Measurements from ENCODE around the gene SLC28A1. TPM values are rescaled to one million over a fixed set of nuclear protein-coding genes. Genes with fewer than 3 reads are reported as not detected.
A peak's percentile ranks its signal among the peaks of the same experiment; 100 is the strongest.

The SLC28A1 gene
- polyA plus RNA-seq, 1 of the 3 experiments (the other 2 are of a cell fraction), result not detected

DNA sequence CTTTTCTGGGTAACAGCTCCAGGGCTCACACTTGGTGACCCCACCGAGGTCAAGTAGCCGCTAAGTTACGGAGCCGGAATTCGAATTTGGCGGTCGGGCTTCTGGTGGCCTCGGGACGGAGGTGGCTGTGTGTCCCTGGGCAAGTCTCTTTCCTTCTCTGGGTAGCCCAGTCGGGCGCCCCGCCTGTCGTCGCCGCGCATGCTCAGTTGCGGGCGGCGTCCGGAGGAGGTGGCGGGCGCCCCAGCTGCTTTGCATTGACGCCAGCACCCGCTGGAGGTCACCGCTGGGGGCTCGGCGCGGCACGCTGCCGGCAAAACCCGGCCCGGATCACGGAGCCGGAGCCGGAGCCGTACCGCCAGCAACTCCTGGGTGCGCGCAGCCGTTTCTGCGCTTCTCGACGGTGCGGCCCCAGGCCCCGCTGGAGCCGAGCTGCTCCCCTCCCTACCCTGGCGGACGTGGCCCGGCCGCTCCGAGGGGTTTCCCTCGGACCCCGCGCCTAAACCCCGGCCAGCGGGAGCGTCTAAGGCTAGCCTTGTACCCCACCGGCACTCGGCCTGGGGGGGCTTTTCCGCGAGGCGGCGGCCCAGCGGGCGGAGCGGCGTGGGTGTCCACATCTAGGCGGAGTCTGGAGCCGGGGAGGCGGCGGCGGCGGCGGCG, 96.7 kb downstream of the SLC28A1 start:
- Histone ChIP-seq H3F3A (replicated peaks; ENCODE audit: insufficient read depth) (no peaks in the 10 kb centered on the region), H3K79me2 (ENCODE audit: insufficient read depth) (peaks cover 40% of the 10 kb centered on the region), H3K4me2 (peak overlapping the region; percentile 82), H3K36me3 (replicated peaks in 1 of 2; ENCODE audit: control insufficient read depth in 1 of 2, insufficient read depth in 2 of 2, low read length in 1 of 2) (no peaks in the 10 kb centered on the region), H3K4me3 (ENCODE audit: low read depth in 2 of 2, low read length in 1 of 2) (peak overlapping the region; percentile 87 to 88), H3K9ac (peak overlapping the region; percentile 80), H4K20me1 (ENCODE audit: insufficient read depth) (peaks cover 20% of the 10 kb centered on the region; the same call in 1 of the 2 replicates), H3K27me3 (ENCODE audit: insufficient read depth) (no peaks in the 10 kb centered on the region), H3K4me1 (ENCODE audit: control insufficient read depth in 1 of 2, insufficient read depth in 2 of 2, low read depth in 1 of 2, low read length in 1 of 2) (peaks cover 0 to 7% of the 10 kb centered on the region in 2 experiments; a peak in 3 of 4 replicates), H3K27ac (ENCODE audit: low read depth in 2 of 2, low read length in 1 of 2) (peak overlapping the region; percentile 88 to 89), H2AFZ (ENCODE audit: low read depth) (peak overlapping the region; percentile 91; the same call in 1 of the 2 replicates), H3K9me2 (no peaks in the 10 kb centered on the region), H3K9me3 (no peaks in the 10 kb centered on the region)
- CTCF ChIA-PET, result interaction anchor here (0.8 to 3.5 kb wide), 11 partner anchors 11 to 394 kb away, joined by 3 to 19 read pairs (median 4); no protein-coding TSS in a partner anchor
- POLR2A ChIA-PET, result interaction anchor here (1.0 to 1.4 kb wide), 3 partner anchors 26 to 410 kb away, joined by 3 to 4 read pairs (median 3); no protein-coding TSS in a partner anchor
- WGBS (ENCODE audit: low lambda C conversion rate), result 1% methylated on average over 14 of the region's 75 CpGs
- peak; percentile 100 for DNase-seq
- TF ChIP-seq EZH2phosphoT487 (IDR thresholded peaks at IDR 0.05; ENCODE audit: borderline replicate concordance, low read depth), result no peak
- TF ChIP-seq, protein P1, sequence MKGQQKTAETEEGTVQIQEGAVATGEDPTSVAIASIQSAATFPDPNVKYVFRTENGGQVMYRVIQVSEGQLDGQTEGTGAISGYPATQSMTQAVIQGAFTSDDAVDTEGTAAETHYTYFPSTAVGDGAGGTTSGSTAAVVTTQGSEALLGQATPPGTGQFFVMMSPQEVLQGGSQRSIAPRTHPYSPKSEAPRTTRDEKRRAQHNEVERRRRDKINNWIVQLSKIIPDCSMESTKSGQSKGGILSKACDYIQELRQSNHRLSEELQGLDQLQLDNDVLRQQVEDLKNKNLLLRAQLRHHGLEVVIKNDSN (IDR thresholded peaks at IDR 0.05; ENCODE audit: borderline replicate concordance, low read depth), result 0 out of 2 replicates have a peak, but pooled peaks have one; percentile 28
- peak; percentile 59 to 64; a peak in 3 of 4 replicates for TF ChIP-seq EP300 (IDR thresholded peaks at IDR 0.05; ENCODE audit: borderline replicate concordance in 1 of 2, low read depth in 1 of 2, low read length in 1 of 2)
- no peak for TF ChIP-seq RAD21 (IDR thresholded peaks at IDR 0.05; ENCODE audit: low read length)
- TF ChIP-seq NRF1 (IDR thresholded peaks at IDR 0.05; ENCODE audit: low read depth, low read length), result peak; percentile 79
- TF ChIP-seq RCOR1 (IDR thresholded peaks at IDR 0.05; ENCODE audit: low read length), result peak; percentile 54; the same call in 1 of the 2 replicates
- TF ChIP-seq RXRA (IDR thresholded peaks at IDR 0.05; ENCODE audit: borderline replicate concordance, low read depth), result peak; percentile 36; the same call in 1 of the 2 replicates
- peak; percentile 64; the same call in 1 of the 2 replicates for TF ChIP-seq RFX5 (IDR thresholded peaks at IDR 0.05; ENCODE audit: low read length)
- TF ChIP-seq ELF1 (IDR thresholded peaks at IDR 0.05), result no peak
- TF ChIP-seq, protein P2, sequence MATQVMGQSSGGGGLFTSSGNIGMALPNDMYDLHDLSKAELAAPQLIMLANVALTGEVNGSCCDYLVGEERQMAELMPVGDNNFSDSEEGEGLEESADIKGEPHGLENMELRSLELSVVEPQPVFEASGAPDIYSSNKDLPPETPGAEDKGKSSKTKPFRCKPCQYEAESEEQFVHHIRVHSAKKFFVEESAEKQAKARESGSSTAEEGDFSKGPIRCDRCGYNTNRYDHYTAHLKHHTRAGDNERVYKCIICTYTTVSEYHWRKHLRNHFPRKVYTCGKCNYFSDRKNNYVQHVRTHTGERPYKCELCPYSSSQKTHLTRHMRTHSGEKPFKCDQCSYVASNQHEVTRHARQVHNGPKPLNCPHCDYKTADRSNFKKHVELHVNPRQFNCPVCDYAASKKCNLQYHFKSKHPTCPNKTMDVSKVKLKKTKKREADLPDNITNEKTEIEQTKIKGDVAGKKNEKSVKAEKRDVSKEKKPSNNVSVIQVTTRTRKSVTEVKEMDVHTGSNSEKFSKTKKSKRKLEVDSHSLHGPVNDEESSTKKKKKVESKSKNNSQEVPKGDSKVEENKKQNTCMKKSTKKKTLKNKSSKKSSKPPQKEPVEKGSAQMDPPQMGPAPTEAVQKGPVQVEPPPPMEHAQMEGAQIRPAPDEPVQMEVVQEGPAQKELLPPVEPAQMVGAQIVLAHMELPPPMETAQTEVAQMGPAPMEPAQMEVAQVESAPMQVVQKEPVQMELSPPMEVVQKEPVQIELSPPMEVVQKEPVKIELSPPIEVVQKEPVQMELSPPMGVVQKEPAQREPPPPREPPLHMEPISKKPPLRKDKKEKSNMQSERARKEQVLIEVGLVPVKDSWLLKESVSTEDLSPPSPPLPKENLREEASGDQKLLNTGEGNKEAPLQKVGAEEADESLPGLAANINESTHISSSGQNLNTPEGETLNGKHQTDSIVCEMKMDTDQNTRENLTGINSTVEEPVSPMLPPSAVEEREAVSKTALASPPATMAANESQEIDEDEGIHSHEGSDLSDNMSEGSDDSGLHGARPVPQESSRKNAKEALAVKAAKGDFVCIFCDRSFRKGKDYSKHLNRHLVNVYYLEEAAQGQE (IDR thresholded peaks at IDR 0.05; ENCODE audit: low read depth, low read length), result peak; percentile 49; the same call in 1 of the 2 replicates
- TF ChIP-seq GABPA (IDR thresholded peaks at IDR 0.05; ENCODE audit: low read depth), result no peak
- no peak for TF ChIP-seq MEF2A (IDR thresholded peaks at IDR 0.05; ENCODE audit: borderline replicate concordance, low read depth)
- TF ChIP-seq SIN3A (IDR thresholded peaks at IDR 0.05; ENCODE audit: borderline replicate concordance, low read depth, low read length), result no peak
- TF ChIP-seq, protein P3, sequence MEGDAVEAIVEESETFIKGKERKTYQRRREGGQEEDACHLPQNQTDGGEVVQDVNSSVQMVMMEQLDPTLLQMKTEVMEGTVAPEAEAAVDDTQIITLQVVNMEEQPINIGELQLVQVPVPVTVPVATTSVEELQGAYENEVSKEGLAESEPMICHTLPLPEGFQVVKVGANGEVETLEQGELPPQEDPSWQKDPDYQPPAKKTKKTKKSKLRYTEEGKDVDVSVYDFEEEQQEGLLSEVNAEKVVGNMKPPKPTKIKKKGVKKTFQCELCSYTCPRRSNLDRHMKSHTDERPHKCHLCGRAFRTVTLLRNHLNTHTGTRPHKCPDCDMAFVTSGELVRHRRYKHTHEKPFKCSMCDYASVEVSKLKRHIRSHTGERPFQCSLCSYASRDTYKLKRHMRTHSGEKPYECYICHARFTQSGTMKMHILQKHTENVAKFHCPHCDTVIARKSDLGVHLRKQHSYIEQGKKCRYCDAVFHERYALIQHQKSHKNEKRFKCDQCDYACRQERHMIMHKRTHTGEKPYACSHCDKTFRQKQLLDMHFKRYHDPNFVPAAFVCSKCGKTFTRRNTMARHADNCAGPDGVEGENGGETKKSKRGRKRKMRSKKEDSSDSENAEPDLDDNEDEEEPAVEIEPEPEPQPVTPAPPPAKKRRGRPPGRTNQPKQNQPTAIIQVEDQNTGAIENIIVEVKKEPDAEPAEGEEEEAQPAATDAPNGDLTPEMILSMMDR (IDR thresholded peaks at IDR 0.05), result no peak
- TF ChIP-seq, protein P4, sequence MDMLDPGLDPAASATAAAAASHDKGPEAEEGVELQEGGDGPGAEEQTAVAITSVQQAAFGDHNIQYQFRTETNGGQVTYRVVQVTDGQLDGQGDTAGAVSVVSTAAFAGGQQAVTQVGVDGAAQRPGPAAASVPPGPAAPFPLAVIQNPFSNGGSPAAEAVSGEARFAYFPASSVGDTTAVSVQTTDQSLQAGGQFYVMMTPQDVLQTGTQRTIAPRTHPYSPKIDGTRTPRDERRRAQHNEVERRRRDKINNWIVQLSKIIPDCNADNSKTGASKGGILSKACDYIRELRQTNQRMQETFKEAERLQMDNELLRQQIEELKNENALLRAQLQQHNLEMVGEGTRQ (IDR thresholded peaks at IDR 0.05; ENCODE audit: borderline replicate concordance, low read depth, low read length), result no peak
- TF ChIP-seq JUND (IDR thresholded peaks at IDR 0.05), result peak; percentile 50; the same call in 1 of the 2 replicates
- TF ChIP-seq TCF12 (IDR thresholded peaks at IDR 0.05), result peak; percentile 57
- peak; percentile 63; the same call in 1 of the 2 replicates for TF ChIP-seq TAF1 (IDR thresholded peaks at IDR 0.05; ENCODE audit: borderline replicate concordance, low read depth, low read length)
- peak; percentile 19; the same call in 1 of the 2 replicates for TF ChIP-seq NFIC (IDR thresholded peaks at IDR 0.05; ENCODE audit: borderline replicate concordance)
- no peak for TF ChIP-seq SMC3 (IDR thresholded peaks at IDR 0.05; ENCODE audit: low read depth, low read length)
- peak; percentile 20; the same call in 1 of the 2 replicates for TF ChIP-seq FOSL2 (IDR thresholded peaks at IDR 0.05; ENCODE audit: borderline replicate concordance, low read depth)
- TF ChIP-seq CHD2 (IDR thresholded peaks at IDR 0.05; ENCODE audit: low read length, partially characterized antibody), result peak; percentile 87
- TF ChIP-seq YY1 (IDR thresholded peaks at IDR 0.05; ENCODE audit: low read depth), result no peak
- no peak for TF ChIP-seq GATA2 (CRISPR knock-in tag; IDR thresholded peaks at IDR 0.05)
- no peak for TF ChIP-seq FOXJ3 (CRISPR knock-in tag; IDR thresholded peaks at IDR 0.05)
- no peak for TF ChIP-seq MXI1 (IDR thresholded peaks at IDR 0.05; ENCODE audit: low read depth, low read length)
- TF ChIP-seq POLR2AphosphoS5 (IDR thresholded peaks at IDR 0.05; ENCODE audit: low read depth, low read length), result no peak

All from SK-N-SH (cell line).